H1 (cell line): ENCODE results near the gene VSTM2B. TPM values are rescaled to one million over a fixed set of nuclear protein-coding genes. Genes with fewer than 3 reads are reported as not detected.

ENCODE experiments used
- CEBPB ChIP-seq: IDR thresholded peaks from 2 replicates; pipeline ENCODE4 v1.6.1; 2012; ENCODE audit warnings: low read depth, low read length
- CTBP2 ChIP-seq: IDR thresholded peaks from 2 replicates; pipeline ENCODE4 v1.7.0; 2011; ENCODE audit warnings: borderline replicate concordance, mild to moderate bottlenecking, moderate library complexity, mixed read lengths, low read length; ENCODE audit not compliant: insufficient read depth, insufficient read length
- KDM1A ChIP-seq: fragments of 200-600, 300-600 bp; sonication (generic); IDR thresholded peaks from 2 replicates; pipeline ENCODE4 v1.7.1; 2016; ENCODE audit warnings: mild to moderate bottlenecking, low read length, borderline replicate concordance
- KDM4A ChIP-seq: IDR thresholded peaks from one replicate; pipeline ENCODE4 v1.7.1; 2012; ENCODE audit warnings: low read depth, mild to moderate bottlenecking, moderate library complexity, low read length, inconsistent platforms; ENCODE audit not compliant: severe bottlenecking
- PHF8 ChIP-seq: fragments of 200-600 bp; sonication (generic); conservative IDR thresholded peaks from 2 replicates; pipeline ENCODE4 v1.7.1; 2012; ENCODE audit warnings: low read depth, mild to moderate bottlenecking, inconsistent platforms, low read length, moderate library complexity
- RAD21 ChIP-seq, 2 experiments: IDR thresholded peaks in 1 of 2; conservative IDR thresholded peaks in 1 of 2; 2 replicates each; pipeline ENCODE4 v1.6.1; 2011; ENCODE audit warnings: low read depth in 2 of 2, low read length in 2 of 2, improper control_type of control experiment in 1 of 2, inconsistent platforms in 1 of 2, mild to moderate bottlenecking in 1 of 2, moderate library complexity in 1 of 2
- RNF2 ChIP-seq: fragments of 200-900, 300-1000 bp; sonication (generic); IDR thresholded peaks from 2 replicates; pipeline ENCODE4 v1.7.1; 2016; ENCODE audit warnings: borderline replicate concordance, low read depth, mild to moderate bottlenecking, antibody characterized with exemption, low read length; ENCODE audit not compliant: poor library complexity, severe bottlenecking; ENCODE audit errors: missing control alignments
- SIN3A ChIP-seq, 2 experiments: IDR thresholded peaks in 1 of 2; conservative IDR thresholded peaks in 1 of 2; 2 replicates each; pipeline ENCODE4 v1.6.1; 2011 to 2012; ENCODE audit warnings: low read length in 2 of 2, improper control_type of control experiment in 1 of 2, low read depth in 1 of 2, mild to moderate bottlenecking in 1 of 2
- SIX5 ChIP-seq: IDR thresholded peaks from 2 replicates; pipeline ENCODE4 v1.6.1; 2011; ENCODE audit warnings: mild to moderate bottlenecking, low read depth, low read length
- SP2 ChIP-seq: IDR thresholded peaks from 2 replicates; pipeline ENCODE4 v1.6.1; 2012; ENCODE audit warnings: mild to moderate bottlenecking, low read length, inconsistent platforms
- TEAD4 ChIP-seq: IDR thresholded peaks from 2 replicates; pipeline ENCODE4 v1.6.1; 2012; ENCODE audit warnings: low read depth, low read length, inconsistent platforms, mixed read lengths
- YY1 ChIP-seq: IDR thresholded peaks from 2 replicates; pipeline ENCODE4 v1.6.1; 2011; ENCODE audit warnings: low read depth, mild to moderate bottlenecking, low read length
- polyA plus RNA-seq, 7 experiments: library from polyadenylated mRNA; depleted of rRNA in 3 of 7; stranded (reverse) in 5 of 7; unstranded in 2 of 7; fragments of >200 nt in 5 of 7; fragments of 200-250 nt in 2 of 7; gene quantifications; 1 replicate in 5 of 7; 2 replicates in 1 of 7; 4 replicates in 1 of 7; pipeline versions ENCODE4 v1.2.1 to v1.2.3, GENCODE V29; 2011 to 2013; ENCODE audit warnings: missing spikeins in 2 of 7, mixed read lengths in 2 of 7
- total RNA-seq: library from RNA; stranded (reverse); fragmentation: NEBNext Ultra II Directional; extraction: Animal tissue kit (Norgen Biotek cat#: 25700); gene quantifications from 2 replicates; pipeline ENCODE4 v1.2.1, GENCODE V29; 2021
- TF ChIP-seq, protein P1 (sequence below): IDR thresholded peaks from 2 replicates; pipeline ENCODE4 v1.6.1; 2011; ENCODE audit warnings: low read depth, mild to moderate bottlenecking, low read length; ENCODE audit not compliant: insufficient read depth
- TF ChIP-seq, protein P2 (sequence below), 3 experiments: IDR thresholded peaks; 1 replicate in 2 of 3; 2 replicates in 1 of 3; pipeline versions ENCODE4 v1.5.1 to v1.6.1; 2011; ENCODE audit warnings: low read length in 3 of 3, mild to moderate bottlenecking in 3 of 3, inconsistent platforms in 2 of 3, low read depth in 1 of 3, moderate library complexity in 1 of 3; ENCODE audit not compliant: insufficient read depth in 1 of 3; ENCODE audit errors: control extremely low read depth in 1 of 3

Gene VSTM2B
- total and polyA plus RNA-seq, 2 of the 8 experiments (the other 6 are each of a cell fraction or from before 2014, with no cell fraction given): 0.82 to 1.5 TPM

DNA sequence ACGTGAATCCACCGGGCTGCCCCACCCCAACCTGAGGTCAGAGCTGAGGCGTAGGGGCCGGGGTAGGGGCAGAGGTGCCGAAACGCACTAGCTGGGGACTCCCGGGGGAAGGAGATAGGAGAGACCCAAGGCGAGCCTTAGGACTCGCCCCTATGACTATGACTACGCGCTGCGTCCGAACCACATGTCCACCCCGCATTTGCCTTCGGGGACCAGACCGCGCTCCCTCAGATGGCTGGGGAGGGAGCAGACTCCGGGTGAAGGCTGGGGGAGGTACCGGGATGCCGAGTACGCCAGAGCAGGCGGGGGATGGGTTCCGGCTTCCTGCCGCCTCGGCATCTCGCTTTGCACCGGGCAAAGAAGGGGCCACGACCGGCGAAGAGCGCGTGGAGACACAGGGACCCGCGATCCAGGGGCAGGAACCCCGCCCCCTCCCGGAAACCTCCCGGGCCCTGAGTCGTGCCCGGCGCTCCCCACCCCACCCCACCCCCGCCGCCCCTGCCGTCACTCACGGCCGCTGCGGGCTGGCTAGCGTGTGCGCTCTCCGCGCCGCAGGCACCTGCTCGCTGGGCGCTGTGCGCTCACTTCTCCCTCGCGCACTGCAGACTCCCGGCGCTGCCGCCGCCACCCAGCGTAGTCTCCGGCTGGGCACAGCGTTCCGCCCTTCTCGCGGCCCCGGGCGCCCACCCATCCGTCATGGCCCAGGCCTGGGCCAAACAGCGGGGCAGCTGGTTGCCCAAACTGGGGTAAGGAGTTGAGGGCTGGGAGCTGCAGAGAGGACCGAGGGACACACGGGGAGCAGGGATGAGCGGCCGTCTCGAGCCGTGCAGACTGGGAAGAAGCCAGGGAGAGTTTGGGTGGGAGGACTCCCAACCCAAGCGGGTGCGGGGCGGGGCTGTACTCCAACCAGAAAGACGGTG, 622 bp upstream of the VSTM2B start (continued):
- TF ChIP-seq CEBPB (no peak), YY1 (no peak), KDM4A (peak; percentile 61), SIX5 (no peak), RAD21 (IDR thresholded peaks at IDR 0.05 in 1 of 2, conservative IDR thresholded peaks at IDR 0.05 in 1 of 2; ENCODE audit: low read depth in 2 of 2, low read length in 2 of 2) (no peak), SIN3A (conservative IDR thresholded peaks at IDR 0.05 in 1 of 2, IDR thresholded peaks at IDR 0.05 in 1 of 2; ENCODE audit: low read depth in 1 of 2, low read length in 2 of 2) (peak in 1 of 2 experiments; percentile 53; a peak in 2 of 4 replicates), TEAD4 (no peak), PHF8 (0 out of 2 replicates have a peak, but pooled peaks have one; percentile 22), KDM1A (no peak), SP2 (no peak), RNF2 (peak; percentile 18), CTBP2 (peak; percentile 72)
- TF ChIP-seq, protein P1, sequence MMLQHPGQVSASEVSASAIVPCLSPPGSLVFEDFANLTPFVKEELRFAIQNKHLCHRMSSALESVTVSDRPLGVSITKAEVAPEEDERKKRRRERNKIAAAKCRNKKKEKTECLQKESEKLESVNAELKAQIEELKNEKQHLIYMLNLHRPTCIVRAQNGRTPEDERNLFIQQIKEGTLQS: no peak
- TF ChIP-seq, protein P2, sequence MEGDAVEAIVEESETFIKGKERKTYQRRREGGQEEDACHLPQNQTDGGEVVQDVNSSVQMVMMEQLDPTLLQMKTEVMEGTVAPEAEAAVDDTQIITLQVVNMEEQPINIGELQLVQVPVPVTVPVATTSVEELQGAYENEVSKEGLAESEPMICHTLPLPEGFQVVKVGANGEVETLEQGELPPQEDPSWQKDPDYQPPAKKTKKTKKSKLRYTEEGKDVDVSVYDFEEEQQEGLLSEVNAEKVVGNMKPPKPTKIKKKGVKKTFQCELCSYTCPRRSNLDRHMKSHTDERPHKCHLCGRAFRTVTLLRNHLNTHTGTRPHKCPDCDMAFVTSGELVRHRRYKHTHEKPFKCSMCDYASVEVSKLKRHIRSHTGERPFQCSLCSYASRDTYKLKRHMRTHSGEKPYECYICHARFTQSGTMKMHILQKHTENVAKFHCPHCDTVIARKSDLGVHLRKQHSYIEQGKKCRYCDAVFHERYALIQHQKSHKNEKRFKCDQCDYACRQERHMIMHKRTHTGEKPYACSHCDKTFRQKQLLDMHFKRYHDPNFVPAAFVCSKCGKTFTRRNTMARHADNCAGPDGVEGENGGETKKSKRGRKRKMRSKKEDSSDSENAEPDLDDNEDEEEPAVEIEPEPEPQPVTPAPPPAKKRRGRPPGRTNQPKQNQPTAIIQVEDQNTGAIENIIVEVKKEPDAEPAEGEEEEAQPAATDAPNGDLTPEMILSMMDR (IDR thresholded peaks at IDR 0.05; ENCODE audit: control extremely low read depth in 1 of 3, insufficient read depth in 1 of 3, low read depth in 1 of 3, low read length in 3 of 3): no peak
